HepG2 (cell line): ENCODE data around the gene TMC4. TPM values are rescaled to one million over a fixed set of nuclear protein-coding genes. Genes with fewer than 3 reads are reported as not detected.
A peak's percentile ranks its signal among the peaks of the same experiment; 100 is the strongest.

ENCODE experiments used
- AGO1 ChIP-seq: fragments of 200-400 bp; formaldehyde crosslinking; IDR thresholded peaks from 2 replicates; pipeline ENCODE4 v1.6.1; 2017; ENCODE audit warnings: mild to moderate bottlenecking, low read depth, low read length, moderate library complexity; ENCODE audit not compliant: poor library complexity, severe bottlenecking
- ARID3A ChIP-seq: IDR thresholded peaks from 2 replicates; pipeline ENCODE4 v1.6.1; 2012; ENCODE audit warnings: low read depth, low read length, improper control_type of control experiment
- DMAP1 ChIP-seq: IDR thresholded peaks from 2 replicates; pipeline ENCODE4 v1.6.1; 2016
- HOXA3 ChIP-seq: sonication (generic); formaldehyde crosslinking; IDR thresholded peaks from 2 replicates; pipeline ENCODE4 v1.5.0; 2020; ENCODE audit warnings: missing genetic modification reagents
- MED13 ChIP-seq: sonication (generic); formaldehyde crosslinking; IDR thresholded peaks from 2 replicates; pipeline ENCODE4 v1.5.0; 2020; ENCODE audit warnings: missing genetic modification reagents
- MED8 ChIP-seq: sonication (generic); formaldehyde crosslinking; IDR thresholded peaks from 2 replicates; pipeline ENCODE4 v1.8.1; 2023; ENCODE audit warnings: mild to moderate bottlenecking, missing genetic modification reagents; ENCODE audit not compliant: insufficient replicate concordance
- MYNN ChIP-seq: sonication (generic); formaldehyde crosslinking; IDR thresholded peaks from 2 replicates; pipeline ENCODE4 v1.4.0; 2020; ENCODE audit warnings: mild to moderate bottlenecking, low read depth, missing genetic modification reagents
- MZF1 ChIP-seq: sonication (generic); formaldehyde crosslinking; IDR thresholded peaks from 2 replicates; pipeline ENCODE4 v1.8.1; 2023; ENCODE audit warnings: mild to moderate bottlenecking, missing genetic modification reagents, borderline replicate concordance
- NFATC3 ChIP-seq: sonication (generic); formaldehyde crosslinking; IDR thresholded peaks from 2 replicates; pipeline ENCODE4 v1.5.1; 2020; ENCODE audit warnings: mild to moderate bottlenecking, missing genetic modification reagents
- NFKB2 ChIP-seq: sonication (generic); formaldehyde crosslinking; IDR thresholded peaks from 2 replicates; pipeline ENCODE4 v1.4.0; 2020; ENCODE audit warnings: missing genetic modification reagents, borderline replicate concordance
- NPAS2 ChIP-seq: sonication (generic); formaldehyde crosslinking; IDR thresholded peaks from 2 replicates; pipeline ENCODE4 v1.8.0; 2022; ENCODE audit warnings: mild to moderate bottlenecking, missing genetic modification reagents, borderline replicate concordance
- REL ChIP-seq: sonication (generic); formaldehyde crosslinking; conservative IDR thresholded peaks from 2 replicates; pipeline ENCODE4 v1.8.0; 2022; ENCODE audit warnings: mild to moderate bottlenecking, missing genetic modification reagents, moderate library complexity
- SIX4 ChIP-seq: sonication (generic); formaldehyde crosslinking; IDR thresholded peaks from 2 replicates; pipeline ENCODE4 v1.4.0; 2020; ENCODE audit warnings: missing genetic modification reagents
- SOX13 ChIP-seq, 3 experiments: fragments of 450-650 bp in 1 of 3; sonication (generic) in 1 of 3; formaldehyde crosslinking in 1 of 3; IDR thresholded peaks in 2 of 3; conservative IDR thresholded peaks in 1 of 3; 2 replicates each; pipeline versions ENCODE4 v1.5.0 to v1.6.1; 2016 to 2020; ENCODE audit warnings: antibody characterized with exemption in 1 of 3, mild to moderate bottlenecking in 1 of 3, missing compliant biosample characterization in 1 of 3, missing genetic modification reagents in 1 of 3, moderate library complexity in 1 of 3
- TARDBP ChIP-seq: sonication (generic); formaldehyde crosslinking; IDR thresholded peaks from 2 replicates; pipeline ENCODE4 v1.8.0; 2022; ENCODE audit warnings: mild to moderate bottlenecking, missing genetic modification reagents
- THAP11 ChIP-seq: IDR thresholded peaks from 2 replicates; pipeline ENCODE4 v1.6.1; 2016; ENCODE audit warnings: missing biosample characterization, missing genetic modification reagents
- U2AF1 ChIP-seq: fragments of 200-400 bp; formaldehyde crosslinking; optimal IDR thresholded peaks from 2 replicates; pipeline ENCODE3; 2017; ENCODE audit warnings: mild to moderate bottlenecking, low read depth, low read length
- ZC3H13 ChIP-seq: sonication (generic); formaldehyde crosslinking; IDR thresholded peaks from 2 replicates; pipeline ENCODE4 v1.8.1; 2023; ENCODE audit warnings: mild to moderate bottlenecking, missing genetic modification reagents, moderate library complexity
- ZKSCAN8 ChIP-seq: IDR thresholded peaks from 2 replicates; pipeline ENCODE4 v1.6.1; 2016; ENCODE audit warnings: borderline replicate concordance, missing genetic modification reagents, missing compliant biosample characterization
- ZMAT3 ChIP-seq: sonication (generic); formaldehyde crosslinking; conservative IDR thresholded peaks from 2 replicates; pipeline ENCODE4 v1.7.0; 2021; ENCODE audit warnings: missing genetic modification reagents
- ZNF124 ChIP-seq: sonication (generic); formaldehyde crosslinking; IDR thresholded peaks from 2 replicates; pipeline ENCODE4 v1.4.0; 2020; ENCODE audit warnings: missing genetic modification reagents
- ZNF292 ChIP-seq: sonication (generic); formaldehyde crosslinking; IDR thresholded peaks from 2 replicates; pipeline ENCODE4 v1.8.1; 2022; ENCODE audit warnings: mild to moderate bottlenecking, low read depth, missing genetic modification reagents, borderline replicate concordance
- ZNF414 ChIP-seq: sonication (generic); formaldehyde crosslinking; IDR thresholded peaks from 2 replicates; pipeline ENCODE4 v1.5.0; 2020; ENCODE audit warnings: missing genetic modification reagents
- ZNF446 ChIP-seq: sonication (generic); formaldehyde crosslinking; IDR thresholded peaks from 2 replicates; pipeline ENCODE4 v1.5.0; 2020; ENCODE audit warnings: mild to moderate bottlenecking, missing genetic modification reagents
- ZNF547 ChIP-seq: sonication (generic); formaldehyde crosslinking; IDR thresholded peaks from 2 replicates; pipeline ENCODE4 v1.5.1; 2020; ENCODE audit warnings: mild to moderate bottlenecking, missing genetic modification reagents
- ZNF891 ChIP-seq: sonication (generic); formaldehyde crosslinking; IDR thresholded peaks from 2 replicates; pipeline ENCODE4 v1.5.0; 2020; ENCODE audit warnings: mild to moderate bottlenecking, missing genetic modification reagents
- polyA plus RNA-seq, 8 experiments: library from polyadenylated mRNA; depleted of rRNA in 3 of 8; stranded (reverse) in 7 of 8; unstranded in 1 of 8; fragments of >200 nt; fragmentation: Illumina TruSeq in 4 of 8; extraction: Trizol in 4 of 8; gene quantifications; 2 replicates each; pipeline versions ENCODE4 v1.2.1 to v1.2.3, GENCODE V29; 2011 to 2016; ENCODE audit warnings: low read depth in 4 of 8, missing spikeins in 1 of 8, mixed read lengths in 1 of 8; ENCODE audit not compliant: insufficient read depth in 1 of 8
- total RNA-seq, 5 experiments: library from RNA; depleted of rRNA; stranded (reverse); fragments of >200 nt; fragmentation: Illumina TruSeq; extraction: Trizol; gene quantifications; 2 replicates each; pipeline ENCODE4 v1.2.3, GENCODE V29; 2016; ENCODE audit warnings: low read depth in 1 of 5

TMC4 gene
- total and polyA plus RNA-seq, 2 of the 13 experiments (the other 11 are each of a cell fraction or from before 2014, with no cell fraction given) = 0.13 to 0.24 TPM

GRCh38 chr19:54189735-54190502 lies 17.0 kb upstream of the TMC4 start (continued):
- TF ChIP-seq REL (no peak), HOXA3 (CRISPR knock-in tag) (peak; percentile 88), NFATC3 (CRISPR knock-in tag) (no peak), ZNF547 (CRISPR knock-in tag) (no peak), MED8 (CRISPR knock-in tag) (no peak), THAP11 (CRISPR knock-in tag) (0 out of 2 replicates have a peak, but pooled peaks have one; percentile 46), AGO1 (no peak), ZNF124 (no peak; the same call in 1 of the 2 replicates), ZNF414 (CRISPR knock-in tag) (no peak; the same call in 1 of the 2 replicates), ZKSCAN8 (peak; percentile 7; the same call in 1 of the 2 replicates), MYNN (CRISPR knock-in tag) (no peak), ZMAT3 (CRISPR knock-in tag) (no peak), NFKB2 (CRISPR knock-in tag) (0 out of 2 replicates have a peak, but pooled peaks have one; percentile 42), NPAS2 (CRISPR knock-in tag) (no peak), MZF1 (CRISPR knock-in tag) (no peak), SOX13 (IDR thresholded peaks at IDR 0.05) (no peak), SOX13 (CRISPR knock-in tag; conservative IDR thresholded peaks at IDR 0.05 in 1 of 2, IDR thresholded peaks at IDR 0.05 in 1 of 2) (no peak), DMAP1 (CRISPR knock-in tag) (no peak; the same call in none of the 2 replicates), ZC3H13 (no peak), ZNF292 (CRISPR knock-in tag) (no peak), ZNF446 (CRISPR knock-in tag) (no peak), SIX4 (CRISPR knock-in tag) (no peak), TARDBP (0 out of 2 replicates have a peak, but pooled peaks have one; percentile 16), ZNF891 (no peak), MED13 (peak; percentile 44; the same call in 1 of the 2 replicates), ARID3A (no peak), U2AF1 (no peak)
